Transverse colon (tissue), 4 donors: Measurements from ENCODE around the gene ATP2B1. TPM values are rescaled to one million over a fixed set of nuclear protein-coding genes. Genes with fewer than 3 reads are reported as not detected.

ENCODE experiments used
- DNase-seq: peaks from one replicate; pipeline ENCODE4 v3.0.0-alpha.2; 2019
- H3K27ac ChIP-seq, 4 donors: fragments of 200-600 bp; sonication (generic); 2 replicates each; pipeline ENCODE4 v1.5.1; 2016 to 2018; ENCODE audit warnings: inconsistent platforms in 4 of 4
- H3K27me3 ChIP-seq: fragments of 200-600 bp; sonication (generic); 2 replicates; pipeline ENCODE4 v1.5.1; 2017; ENCODE audit warnings: inconsistent platforms
- H3K36me3 ChIP-seq, 4 donors: fragments of 200-600 bp; sonication (generic); 2 replicates each; pipeline ENCODE4 v1.5.1; 2017 to 2019; ENCODE audit warnings: inconsistent platforms in 4 of 4
- H3K4me1 ChIP-seq, 4 donors: fragments of 200-600 bp; sonication (generic); 2 replicates each; pipeline ENCODE4 v1.5.1; 2017 to 2020; ENCODE audit warnings: inconsistent platforms in 4 of 4
- H3K4me3 ChIP-seq, 4 donors: fragments of 200-600 bp; sonication (generic); 1 replicate in 1 of 4; 2 replicates in 3 of 4; pipeline versions ENCODE4 v1.5.1 to v1.6.1; 2017 to 2019; ENCODE audit warnings: inconsistent platforms in 4 of 4
- H3K9me3 ChIP-seq, 2 donors: fragments of 200-600 bp; sonication (generic); 2 replicates each; pipeline ENCODE4 v1.5.1; 2017 to 2019; ENCODE audit warnings: inconsistent platforms in 2 of 2
- CTCF ChIP-seq, 5 experiments: fragments of 200-600 bp in 3 of 5; fragments of 450-650 bp in 2 of 5; sonication (generic) in 3 of 5; IDR thresholded peaks; 1 replicate in 2 of 5; 2 replicates in 3 of 5; pipeline ENCODE4 v1.5.1; 2016 to 2017; ENCODE audit warnings: antibody characterized with exemption in 5 of 5, inconsistent platforms in 3 of 5, mild to moderate bottlenecking in 2 of 5, moderate library complexity in 1 of 5
- EP300 ChIP-seq: sonication (generic); formaldehyde crosslinking; IDR thresholded peaks from one replicate; pipeline ENCODE4 v1.6.1; 2017; ENCODE audit warnings: antibody characterized with exemption, low read depth
- POLR2A ChIP-seq: fragments of 450-650 bp; IDR thresholded peaks from one replicate; pipeline ENCODE4 v1.6.1; 2016; ENCODE audit warnings: antibody characterized with exemption, mild to moderate bottlenecking, moderate library complexity
- POLR2AphosphoS5 ChIP-seq, 3 donors: sonication (generic); formaldehyde crosslinking; IDR thresholded peaks; one replicate each; pipeline ENCODE4 v1.6.1; 2016; ENCODE audit warnings: antibody characterized with exemption in 3 of 3
- WGBS, 2 donors: methylation state at CpG; one replicate each; pipeline ENCODE4 v1.1.5; 2018; ENCODE audit warnings: low coverage in 1 of 2; 5-methylcytosine and 5-hydroxymethylcytosine counted together
- in situ Hi-C, 4 donors: fragments of 200-750 bp; cut with MboI; loops; one replicate each; pipeline versions ENCODE4 v1.15.0 to v1.15.1; 2017; ENCODE audit warnings: low sequenced_read_pairs in 3 of 4, low pct_ligation_motif_present in 1 of 4, low pct_unique_long_range_greater_than_20kb in 1 of 4
- intact Hi-C: fragments of 100-400 bp; cut with DNase I; formaldehyde crosslinking; loops from one replicate; pipeline ENCODE4 v1.15.1; 2023; ENCODE audit warnings: low total_unique reads
- total RNA-seq, 4 donors: library from RNA; depleted of rRNA; stranded (reverse); fragments of >200 nt; gene quantifications; one replicate each; pipeline ENCODE4 v1.1.0, GENCODE V29; 2016

ATP2B1 gene
- total RNA-seq, 4 donors from 2014 or later, result 52.7 to 235 (median 104) TPM

GRCh38 chr12:89684136-89684535, 24.5 kb downstream of the ATP2B1 start:
- peaks cover 21 to 23% of the 10 kb centered on the region in 2 donors for H3K9me3 ChIP-seq
- no peak for DNase-seq
- WGBS, 2 donors, result 80 to 90% methylated on average over 3 of the region's 3 CpGs
- no peak overlapping the region for H3K27ac ChIP-seq
- no peaks in the 10 kb centered on the region for H3K27me3 ChIP-seq
- peaks cover 0 to 13% (median 12%) of the 10 kb centered on the region in 4 donors for H3K4me1 ChIP-seq
- no peak overlapping the region for H3K4me3 ChIP-seq
- in situ Hi-C loops (no loop called here), intact Hi-C loops (no loop called here)
- H3K36me3 ChIP-seq, result no peaks in the 10 kb centered on the region
- TF ChIP-seq EP300 (no peak), CTCF (IDR thresholded peaks at IDR 0.05) (no peak), POLR2AphosphoS5 (IDR thresholded peaks at IDR 0.05) (no peak), POLR2A (no peak)

- Histone ChIP-seq H3K4me3 (no peak overlapping the region), H3K9me3 (peaks cover 21 to 23% of the 10 kb centered on the region in 2 donors), H3K36me3 (no peaks in the 10 kb centered on the region), H3K27ac (no peak overlapping the region), H3K4me1 (peaks cover 0 to 18% (median 9%) of the 10 kb centered on the region in 4 donors), H3K27me3 (no peaks in the 10 kb centered on the region)
- DNase-seq, result no peak
- 73 to 96% methylated on average over 3 of the region's 3 CpGs for whole genome bisulfite sequencing, 2 donors
- in situ Hi-C loops (no loop called here), intact Hi-C loops (no loop called here)
- no peak for TF ChIP-seq CTCF (IDR thresholded peaks at IDR 0.05)
- TF ChIP-seq POLR2A, result no peak
- TF ChIP-seq EP300, result no peak
- no peak for TF ChIP-seq POLR2AphosphoS5 (IDR thresholded peaks at IDR 0.05)
Observed at GRCh38 chr12:89682284-89682683, 26.4 kb downstream of the ATP2B1 start.

- H3K4me1 ChIP-seq, result peaks cover 0 to 24% (median 9%) of the 10 kb centered on the region in 4 donors
- TF ChIP-seq EP300 (no peak), POLR2AphosphoS5 (IDR thresholded peaks at IDR 0.05) (no peak), CTCF (IDR thresholded peaks at IDR 0.05) (no peak), POLR2A (no peak)
- WGBS, 2 donors, result 95 to 100% methylated on average over 4 of the region's 4 CpGs
- H3K4me3 ChIP-seq, result no peak overlapping the region
- in situ Hi-C loops (no loop called here), intact Hi-C loops (no loop called here)
- H3K27me3 ChIP-seq, result no peaks in the 10 kb centered on the region
- no peak for DNase-seq
- no peak overlapping the region for H3K27ac ChIP-seq
- no peaks in the 10 kb centered on the region for H3K36me3 ChIP-seq
- H3K9me3 ChIP-seq, result peaks cover 21 to 23% of the 10 kb centered on the region in 2 donors
Observed at GRCh38 chr12:89680409-89680808, 28.2 kb downstream of the ATP2B1 start.

- peaks cover 0 to 24% (median 9%) of the 10 kb centered on the region in 4 donors for H3K4me1 ChIP-seq
- intact Hi-C loops (no loop called here), in situ Hi-C loops (no loop called here)
Observed at GRCh38 chr12:89679631-89680030, 29.0 kb downstream of the ATP2B1 start.

GRCh38 chr12:89678225-89678624, 30.4 kb downstream of the ATP2B1 start:
- intact Hi-C loops, result no loop called here
- Histone ChIP-seq H3K4me1 (peaks cover 0 to 24% (median 9%) of the 10 kb centered on the region in 4 donors), H3K9me3 (peaks cover 21 to 23% of the 10 kb centered on the region in 2 donors), H3K4me3 (no peak overlapping the region), H3K27ac (no peak overlapping the region), H3K36me3 (no peaks in the 10 kb centered on the region), H3K27me3 (no peaks in the 10 kb centered on the region)
- in situ Hi-C loops, result no loop called here
- TF ChIP-seq EP300, result no peak
- no peak for TF ChIP-seq POLR2A
- no peak for TF ChIP-seq CTCF (IDR thresholded peaks at IDR 0.05)
- TF ChIP-seq POLR2AphosphoS5 (IDR thresholded peaks at IDR 0.05), result no peak
- WGBS, 2 donors, result 57 to 71% methylated on average over 2 of the region's 2 CpGs
- DNase-seq, result no peak

More at GRCh38 chr12:89679631-89680030, 29.0 kb downstream of the ATP2B1 start:
- Histone ChIP-seq H3K27ac (no peak overlapping the region), H3K36me3 (no peaks in the 10 kb centered on the region), H3K27me3 (no peaks in the 10 kb centered on the region), H3K4me3 (no peak overlapping the region), H3K9me3 (peaks cover 21 to 23% of the 10 kb centered on the region in 2 donors)
- 96 to 100% methylated on average over 2 of the region's 2 CpGs for WGBS, 2 donors
- DNase-seq, result no peak
- no peak for TF ChIP-seq EP300
